CD14-positive monocyte (primary cell): ENCODE data around the gene NCK1. TPM values are rescaled to one million over a fixed set of nuclear protein-coding genes. Genes with fewer than 3 reads are reported as not detected.

ENCODE experiments used
- DNase-seq, 3 donors: peaks; one replicate each; pipeline ENCODE4 v3.0.0-alpha.2; 2011 to 2022
- H2AFZ ChIP-seq: 2 replicates; pipeline ENCODE4 v1.6.0; 2012; ENCODE audit warnings: mild to moderate bottlenecking, low read depth, low read length, inconsistent platforms; ENCODE audit not compliant: insufficient read depth, poor library complexity, severe bottlenecking
- H3K27ac ChIP-seq, 2 donors: 1 replicate in 1 of 2; 2 replicates in 1 of 2; pipeline ENCODE4 v1.5.1; 2012 to 2013; ENCODE audit warnings: low read length in 2 of 2, control low read depth in 1 of 2, inconsistent platforms in 1 of 2, low read depth in 1 of 2, mild to moderate bottlenecking in 1 of 2
- H3K27me3 ChIP-seq, 2 donors: one replicate each; pipeline versions ENCODE4 v1.6.0 to v1.6.1; 2011 to 2013; ENCODE audit warnings: low read length in 2 of 2; ENCODE audit not compliant: control insufficient read depth in 2 of 2, insufficient read depth in 2 of 2
- H3K36me3 ChIP-seq, 2 donors: replicated peaks in 1 of 2; 1 replicate in 1 of 2; 2 replicates in 1 of 2; pipeline versions ENCODE4 v1.5.1 to v1.6.1; 2012 to 2013; ENCODE audit warnings: low read length in 2 of 2, control low read depth in 1 of 2, inconsistent platforms in 1 of 2, mild to moderate bottlenecking in 1 of 2; ENCODE audit not compliant: insufficient read depth in 2 of 2, control insufficient read depth in 1 of 2
- H3K4me1 ChIP-seq, 2 donors: 1 replicate in 1 of 2; 2 replicates in 1 of 2; pipeline versions ENCODE4 v1.5.1 to v1.6.1; 2012 to 2013; ENCODE audit warnings: low read length in 2 of 2, control low read depth in 1 of 2, inconsistent platforms in 1 of 2, mild to moderate bottlenecking in 1 of 2, moderate library complexity in 1 of 2; ENCODE audit not compliant: insufficient read depth in 2 of 2, control insufficient read depth in 1 of 2
- H3K4me2 ChIP-seq: replicated peaks from 2 replicates; pipeline ENCODE3; 2012; ENCODE audit warnings: low read length, moderate library complexity, mild to moderate bottlenecking; ENCODE audit not compliant: poor library complexity, severe bottlenecking; ENCODE audit errors: extremely low read depth
- H3K4me3 ChIP-seq, 3 experiments: fragments of 200-600 bp in 1 of 3; sonication (generic) in 1 of 3; replicated peaks in 1 of 3; 1 replicate in 2 of 3; 2 replicates in 1 of 3; pipeline ENCODE4 v1.5.1; 2011 to 2013; ENCODE audit warnings: low read length in 3 of 3, mild to moderate bottlenecking in 3 of 3, control low read depth in 2 of 3, low read depth in 2 of 3, inconsistent platforms in 1 of 3, moderate library complexity in 1 of 3
- H3K79me2 ChIP-seq: 2 replicates; pipeline ENCODE4 v1.6.0; 2012; ENCODE audit warnings: mild to moderate bottlenecking, control low read depth, inconsistent platforms, low read length, moderate library complexity; ENCODE audit not compliant: insufficient read depth
- H3K9ac ChIP-seq: 2 replicates; pipeline ENCODE4 v1.6.0; 2017; ENCODE audit warnings: low read length, mild to moderate bottlenecking; ENCODE audit not compliant: insufficient read depth, poor library complexity, severe bottlenecking
- H3K9me3 ChIP-seq, 2 donors: replicated peaks in 1 of 2; 1 replicate in 1 of 2; 2 replicates in 1 of 2; pipeline versions ENCODE4 v1.5.1 to v1.6.1; 2012 to 2013; ENCODE audit warnings: low read length in 2 of 2, control low read depth in 1 of 2; ENCODE audit not compliant: control insufficient read depth in 1 of 2, insufficient read depth in 1 of 2
- H4K20me1 ChIP-seq: 2 replicates; pipeline ENCODE4 v1.6.0; 2012; ENCODE audit warnings: mild to moderate bottlenecking, low read length, control low read depth, moderate library complexity; ENCODE audit not compliant: insufficient read depth
- H3K27ac Mint-ChIP-seq, 7 donors: one replicate each; pipeline ENCODE4 v1.8.0; 2020; ENCODE audit warnings: mild to moderate bottlenecking in 7 of 7, mixed read lengths in 7 of 7, moderate library complexity in 6 of 7, inconsistent platforms in 2 of 7
- H3K27me3 Mint-ChIP-seq, 3 donors: one replicate each; pipeline ENCODE4 v1.8.0; 2021 to 2022; ENCODE audit warnings: low read depth in 3 of 3, mild to moderate bottlenecking in 3 of 3, mixed read lengths in 3 of 3, moderate library complexity in 3 of 3, inconsistent platforms in 1 of 3
- H3K36me3 Mint-ChIP-seq, 2 donors: one replicate each; pipeline ENCODE4 v1.8.0; 2020; ENCODE audit warnings: mixed read lengths in 2 of 2, inconsistent platforms in 1 of 2, mild to moderate bottlenecking in 1 of 2
- H3K4me1 Mint-ChIP-seq: one replicate; pipeline ENCODE4 v1.8.0; 2020; ENCODE audit warnings: mild to moderate bottlenecking, mixed read lengths
- H3K4me3 Mint-ChIP-seq, 2 donors: one replicate each; pipeline ENCODE4 v1.8.0; 2020; ENCODE audit warnings: mild to moderate bottlenecking in 2 of 2, mixed read lengths in 2 of 2, moderate library complexity in 1 of 2
- H3K9me3 Mint-ChIP-seq, 7 donors: one replicate each; pipeline ENCODE4 v1.8.0; 2020 to 2022; ENCODE audit warnings: mixed read lengths in 7 of 7, mild to moderate bottlenecking in 6 of 7, moderate library complexity in 6 of 7, inconsistent platforms in 2 of 7
- WGBS: methylation state at CpG from one replicate; pipeline ENCODE4 v1.1.5; 2013; ENCODE audit warnings: missing lambda C conversion rate; ENCODE audit not compliant: insufficient coverage; 5-methylcytosine and 5-hydroxymethylcytosine counted together
- intact Hi-C, 2 donors: fragments of 100-400 bp; cut with micrococcal nuclease; formaldehyde crosslinking; loops; one replicate each; pipeline versions ENCODE4 v1.15.0 to v1.15.1; 2023
- polyA plus RNA-seq, 3 donors: library from polyadenylated mRNA; depleted of rRNA in 1 of 3; unstranded in 2 of 3; stranded (reverse) in 1 of 3; fragments of 300-500 nt in 2 of 3; fragments of >200 nt in 1 of 3; fragmentation: Illumina TruSeq in 2 of 3; gene quantifications; 1 replicate in 2 of 3; 2 replicates in 1 of 3; pipeline ENCODE4 v1.2.3, GENCODE V29; 2012 to 2021
- TF ChIP-seq, protein P1 (sequence below): fragments of 200-600 bp; IDR thresholded peaks from one replicate; pipeline ENCODE4 v1.8.0; 2022; ENCODE audit warnings: antibody characterized with exemption, mild to moderate bottlenecking

The NCK1 gene
- polyA plus RNA-seq, 3 donors: 20.4 to 28.8 (median 22.8) TPM

DNA sequence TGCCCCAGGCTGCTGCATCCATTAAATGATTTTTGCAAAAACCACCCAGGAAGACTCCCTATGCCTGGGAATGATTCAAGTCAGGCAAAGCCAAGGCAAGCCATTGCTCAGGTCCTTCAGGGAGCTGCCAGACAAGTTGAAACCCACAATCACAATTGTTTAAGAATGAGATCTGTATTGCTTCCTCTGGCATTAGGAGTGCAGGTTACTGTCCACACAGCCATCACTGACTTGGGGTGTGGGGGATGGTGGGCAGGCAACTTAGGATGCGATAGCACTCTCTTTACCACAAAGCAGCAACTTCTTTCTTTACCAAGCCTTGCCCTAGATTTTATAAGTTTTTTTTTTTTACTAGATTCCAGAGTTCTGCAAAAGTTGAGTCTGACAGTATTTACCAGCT lies 80.8 kb downstream of the NCK1 start:
- intact Hi-C loops: no loop called here
- peak overlapping the region in 3 of 7 donors; percentile 3 to 52 (median 18) for H3K27ac Mint-ChIP-seq
- H3K9me3 ChIP-seq: no peaks in the 10 kb centered on the region
- H3K27me3 ChIP-seq: no peaks in the 10 kb centered on the region
- no peak for DNase-seq
- no peak overlapping the region for H3K9ac ChIP-seq
- peaks cover 18 to 33% of the 10 kb centered on the region in 2 donors for H3K4me1 ChIP-seq
- no peak overlapping the region for H3K4me3 Mint-ChIP-seq
- H3K36me3 ChIP-seq: peaks cover 9 to 19% of the 10 kb centered on the region in 2 donors
- TF ChIP-seq, protein P1, sequence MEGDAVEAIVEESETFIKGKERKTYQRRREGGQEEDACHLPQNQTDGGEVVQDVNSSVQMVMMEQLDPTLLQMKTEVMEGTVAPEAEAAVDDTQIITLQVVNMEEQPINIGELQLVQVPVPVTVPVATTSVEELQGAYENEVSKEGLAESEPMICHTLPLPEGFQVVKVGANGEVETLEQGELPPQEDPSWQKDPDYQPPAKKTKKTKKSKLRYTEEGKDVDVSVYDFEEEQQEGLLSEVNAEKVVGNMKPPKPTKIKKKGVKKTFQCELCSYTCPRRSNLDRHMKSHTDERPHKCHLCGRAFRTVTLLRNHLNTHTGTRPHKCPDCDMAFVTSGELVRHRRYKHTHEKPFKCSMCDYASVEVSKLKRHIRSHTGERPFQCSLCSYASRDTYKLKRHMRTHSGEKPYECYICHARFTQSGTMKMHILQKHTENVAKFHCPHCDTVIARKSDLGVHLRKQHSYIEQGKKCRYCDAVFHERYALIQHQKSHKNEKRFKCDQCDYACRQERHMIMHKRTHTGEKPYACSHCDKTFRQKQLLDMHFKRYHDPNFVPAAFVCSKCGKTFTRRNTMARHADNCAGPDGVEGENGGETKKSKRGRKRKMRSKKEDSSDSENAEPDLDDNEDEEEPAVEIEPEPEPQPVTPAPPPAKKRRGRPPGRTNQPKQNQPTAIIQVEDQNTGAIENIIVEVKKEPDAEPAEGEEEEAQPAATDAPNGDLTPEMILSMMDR: no peak
- H3K4me1 Mint-ChIP-seq: peaks cover 35% of the 10 kb centered on the region
- H3K79me2 ChIP-seq: peaks cover 59% of the 10 kb centered on the region
- H3K4me2 ChIP-seq: no peak overlapping the region
- H3K4me3 ChIP-seq: no peak overlapping the region
- H2AFZ ChIP-seq: no peak overlapping the region
- H3K9me3 Mint-ChIP-seq: no peaks in the 10 kb centered on the region
- H4K20me1 ChIP-seq: peaks cover 69% of the 10 kb centered on the region
- WGBS: no CpG with 5 or more reads among the region's 1 CpG
- peak overlapping the region in 1 of 2 donors; percentile 17 for H3K27ac ChIP-seq
- H3K27me3 Mint-ChIP-seq: no peaks in the 10 kb centered on the region
- H3K36me3 Mint-ChIP-seq: peaks cover 21 to 22% of the 10 kb centered on the region in 2 donors

GRCh38 chr3:136943436-136943835 lies 81.4 kb downstream of the NCK1 start:
- no peaks in the 10 kb centered on the region for H3K27me3 Mint-ChIP-seq
- no peak overlapping the region for H3K4me2 ChIP-seq
- H3K36me3 Mint-ChIP-seq: peaks cover 21 to 23% of the 10 kb centered on the region in 2 donors
- H3K27me3 ChIP-seq: no peaks in the 10 kb centered on the region
- intact Hi-C loops: no loop called here
- TF ChIP-seq, protein P1: no peak
- H4K20me1 ChIP-seq: peaks cover 62% of the 10 kb centered on the region
- H3K27ac ChIP-seq: peak overlapping the region in 1 of 2 donors; percentile 17
- H3K9me3 ChIP-seq: no peaks in the 10 kb centered on the region
- no peak overlapping the region for H3K4me3 Mint-ChIP-seq
- H3K9me3 Mint-ChIP-seq: no peaks in the 10 kb centered on the region
- H3K4me1 Mint-ChIP-seq: peaks cover 29% of the 10 kb centered on the region
- H3K4me1 ChIP-seq: peaks cover 12 to 26% of the 10 kb centered on the region in 2 donors
- WGBS: no CpG with 5 or more reads among the region's 3 CpGs
- peaks cover 9 to 23% of the 10 kb centered on the region in 2 donors for H3K36me3 ChIP-seq
- H2AFZ ChIP-seq: no peak overlapping the region
- no peak overlapping the region for H3K9ac ChIP-seq
- DNase-seq: no peak
- peaks cover 56% of the 10 kb centered on the region for H3K79me2 ChIP-seq
- H3K27ac Mint-ChIP-seq: peak overlapping the region in 1 of 7 donors; percentile 43
- H3K4me3 ChIP-seq: no peak overlapping the region
